WI38 (cell line): ENCODE data around the gene EIF4ENIF1.

Experiments used
- H3K4me3 ChIP-seq: 2 replicates; pipeline ENCODE4 v1.5.1; 2011; ENCODE audit warnings: low read depth, mild to moderate bottlenecking, control low read depth, low read length
- CTCF ChIP-seq: IDR thresholded peaks from 2 replicates; pipeline ENCODE4 v1.5.1; 2012; ENCODE audit warnings: low read depth, mild to moderate bottlenecking, control low read depth, low read length

Gene EIF4ENIF1

GRCh38 chr22:31447337-31447736, 42.3 kb downstream of the EIF4ENIF1 start:
- no peak for TF ChIP-seq CTCF
- H3K4me3 ChIP-seq, result no peak overlapping the region

GRCh38 chr22:31446767-31447166, 42.9 kb downstream of the EIF4ENIF1 start:
- TF ChIP-seq CTCF, result no peak
- H3K4me3 ChIP-seq, result no peak overlapping the region

- TF ChIP-seq CTCF, result no peak
- no peak overlapping the region for H3K4me3 ChIP-seq
Measured at GRCh38 chr22:31446208-31446607, 43.4 kb downstream of the EIF4ENIF1 start.

- H3K4me3 ChIP-seq, result no peak overlapping the region
Measured at GRCh38 chr22:31445642-31446041, 44.0 kb downstream of the EIF4ENIF1 start.

GRCh38 chr22:31443516-31443915, 46.1 kb downstream of the EIF4ENIF1 start:
- no peak overlapping the region for H3K4me3 ChIP-seq
- no peak for TF ChIP-seq CTCF

More at GRCh38 chr22:31445642-31446041, 44.0 kb downstream of the EIF4ENIF1 start:
- TF ChIP-seq CTCF, result no peak

GRCh38 chr22:31442768-31443489, 46.7 kb downstream of the EIF4ENIF1 start:
- no peak for TF ChIP-seq CTCF
- H3K4me3 ChIP-seq, result no peak overlapping the region

- no peak for TF ChIP-seq CTCF
- H3K4me3 ChIP-seq, result no peak overlapping the region
Measured at GRCh38 chr22:31441652-31442051, 48.0 kb downstream of the EIF4ENIF1 start.
